ENCODE measurements around the gene SAFB.
"Not testable (repeated sequence)": the region's sequence is repeated elsewhere in the genome, so short reads cannot be mapped to it uniquely, and the experiment has no call there.

SAFB gene

DNA sequence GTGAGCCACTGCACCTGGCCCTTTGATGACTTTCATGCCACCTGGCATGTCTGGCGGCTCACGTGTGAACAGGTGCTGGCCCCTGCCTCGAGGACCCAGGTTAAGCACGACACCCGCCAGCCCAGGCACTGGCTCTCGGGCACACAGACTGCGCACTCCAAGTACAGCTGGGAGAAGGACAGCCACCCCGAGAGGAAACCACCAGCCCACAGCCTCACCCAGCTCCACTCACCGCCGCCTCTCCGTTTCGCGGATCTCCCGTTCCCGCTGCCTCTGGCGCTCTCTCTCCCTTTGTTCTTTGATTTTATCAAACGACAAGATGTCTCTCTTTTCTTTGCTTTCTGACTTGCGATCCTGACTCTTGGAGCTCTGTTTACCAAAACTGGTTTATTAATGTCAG, 27.8 kb upstream of the SAFB start:
- DNase-seq (ENCODE audit: low read depth in 2 of 2): no peak

DNA sequence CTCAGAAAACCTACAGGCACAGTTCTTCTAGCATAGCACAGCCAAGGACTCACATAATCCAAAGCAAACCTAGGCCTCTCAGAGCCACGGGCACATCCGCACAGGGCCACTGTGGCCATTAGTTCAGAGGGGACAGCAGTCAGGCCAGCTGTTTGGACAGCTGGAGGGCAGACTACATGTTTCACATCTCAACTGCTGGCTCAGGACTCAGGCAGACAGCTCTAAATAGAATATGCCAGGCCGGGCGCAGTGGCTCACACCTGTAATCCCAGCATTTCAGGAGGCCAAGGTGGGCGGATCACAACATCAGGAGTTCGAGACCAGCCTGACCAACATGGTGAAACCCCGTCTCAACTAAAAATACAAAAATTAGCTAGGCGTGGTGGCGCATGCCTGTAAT, 27.1 kb upstream of the SAFB start:
- no peak for DNase-seq (ENCODE audit: low read depth in 2 of 2)

DNA sequence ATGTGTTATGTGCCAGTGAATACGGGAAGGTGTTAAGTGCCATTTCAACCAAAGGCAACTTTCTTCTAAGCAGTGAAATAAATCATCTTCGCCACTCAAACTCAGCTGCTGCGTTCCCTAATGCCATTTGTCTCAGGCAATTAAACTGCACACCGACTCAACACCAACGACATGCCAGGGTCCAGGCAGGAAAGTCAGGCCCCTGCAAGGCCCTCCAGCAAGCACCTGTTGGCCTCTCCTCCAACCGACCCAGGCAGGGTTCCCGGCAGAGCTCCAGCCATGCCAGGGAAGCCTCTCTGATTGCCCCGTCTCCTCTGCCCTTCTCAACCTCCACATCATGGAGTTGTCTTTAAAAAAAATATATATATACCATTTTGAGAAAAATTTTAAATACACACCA, 22.1 kb upstream of the SAFB start:
- no peak for DNase-seq (ENCODE audit: low read depth in 2 of 2)

DNA sequence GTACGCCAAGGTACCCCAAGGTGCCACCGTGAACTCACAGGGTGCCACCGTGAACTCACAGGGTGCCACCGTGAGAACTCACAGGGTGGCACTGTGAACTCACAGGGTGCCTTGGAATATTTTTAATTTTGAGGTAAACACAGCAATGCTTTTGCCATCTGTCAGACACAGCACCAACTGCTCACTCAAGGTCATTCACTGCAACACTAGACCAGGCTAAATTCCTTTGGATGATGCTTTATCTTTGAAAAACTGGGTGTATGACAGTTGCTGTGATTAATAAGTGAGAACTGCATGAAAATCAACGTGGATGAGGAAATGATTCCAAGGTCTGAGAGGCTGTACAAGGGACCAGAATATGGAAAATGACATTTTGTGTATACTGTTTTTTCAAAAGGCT, 19.3 kb upstream of the SAFB start:
- no peak for DNase-seq (ENCODE audit: low read depth in 2 of 2)

DNA sequence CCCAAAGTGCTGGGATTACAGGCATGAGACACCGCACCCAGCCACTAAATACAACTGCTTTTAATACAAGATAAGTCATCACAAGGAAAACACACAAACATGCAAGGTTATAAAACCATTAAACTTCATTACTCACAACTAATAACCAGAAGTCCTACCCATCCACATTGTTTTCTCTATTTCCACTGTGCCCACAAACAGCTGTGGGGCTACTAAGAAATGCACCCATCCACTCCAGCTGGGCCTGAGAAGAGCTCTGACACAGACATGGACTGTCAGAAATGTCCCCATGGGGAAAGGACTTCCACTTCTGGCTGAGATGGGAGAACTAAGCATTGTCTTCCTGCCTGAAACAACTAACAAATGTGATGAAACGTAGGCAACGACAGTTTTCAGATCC, 17.5 kb upstream of the SAFB start:
- no peak for DNase-seq (ENCODE audit: low read depth in 2 of 2)

DNA sequence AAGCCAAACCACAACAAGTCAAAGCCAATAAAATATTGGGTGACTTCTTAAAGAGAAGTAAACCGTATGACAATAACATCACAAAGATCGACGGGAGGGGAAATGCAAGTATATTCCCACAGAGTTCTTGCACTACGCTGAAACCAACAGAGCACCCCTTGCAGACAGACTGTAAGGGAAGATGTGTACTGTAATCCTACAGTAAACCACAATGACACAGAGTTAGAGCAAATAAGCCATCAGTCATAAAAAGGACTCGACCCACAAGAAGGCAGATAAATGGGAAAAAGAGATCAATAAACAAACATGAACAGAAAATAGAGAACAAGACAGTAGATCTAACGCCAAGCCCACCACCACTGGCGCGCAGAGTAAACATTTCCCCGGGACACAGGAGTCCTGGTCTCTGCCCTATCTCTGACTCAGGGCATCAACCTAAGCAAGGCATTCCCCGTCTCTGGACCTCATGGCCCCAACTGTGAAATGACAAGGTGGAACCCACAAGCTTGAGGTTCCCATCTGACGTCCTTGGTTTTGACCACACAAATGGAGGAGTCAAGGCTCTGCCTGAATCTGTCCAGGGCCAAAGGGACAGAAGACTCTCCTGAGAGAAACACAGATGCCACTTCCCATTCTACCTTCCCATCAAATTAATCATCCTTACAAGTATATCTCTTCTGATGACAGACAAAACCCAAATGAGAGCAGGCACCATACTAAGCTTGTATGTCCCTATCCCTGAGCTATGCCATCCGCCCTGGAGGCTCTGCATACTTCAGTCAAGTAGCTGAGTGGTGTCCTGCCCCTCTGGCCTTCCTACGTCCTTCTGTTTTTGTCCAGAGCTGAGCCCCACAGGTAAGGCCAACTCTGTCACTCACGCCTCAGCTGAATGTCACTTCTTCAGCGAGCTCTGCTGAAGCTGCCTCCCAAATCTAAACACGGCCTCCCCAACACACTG, 15.3 kb upstream of the SAFB start:
- DNase-seq (ENCODE audit: low read depth in 2 of 2): no peak

DNA sequence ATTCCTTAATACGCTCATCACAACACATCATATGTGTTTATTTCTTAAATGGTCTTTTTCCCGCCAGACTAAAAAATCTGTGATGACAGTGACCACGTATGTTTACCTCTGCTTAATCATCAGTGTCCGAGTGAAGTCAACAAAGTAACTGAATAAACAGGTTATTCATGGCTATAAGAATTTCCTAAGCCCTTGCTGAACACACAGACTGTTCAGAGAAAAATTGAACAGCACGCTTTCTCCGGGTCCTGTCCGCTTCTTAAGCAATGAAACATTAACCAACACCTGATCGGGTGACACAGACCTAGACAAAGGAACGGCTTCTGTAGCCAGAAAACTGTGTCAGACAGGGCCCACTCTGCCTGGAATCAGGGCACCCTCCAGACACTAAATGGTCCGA, 14.6 kb upstream of the SAFB start:
- no peak for DNase-seq (ENCODE audit: low read depth in 2 of 2)

DNA sequence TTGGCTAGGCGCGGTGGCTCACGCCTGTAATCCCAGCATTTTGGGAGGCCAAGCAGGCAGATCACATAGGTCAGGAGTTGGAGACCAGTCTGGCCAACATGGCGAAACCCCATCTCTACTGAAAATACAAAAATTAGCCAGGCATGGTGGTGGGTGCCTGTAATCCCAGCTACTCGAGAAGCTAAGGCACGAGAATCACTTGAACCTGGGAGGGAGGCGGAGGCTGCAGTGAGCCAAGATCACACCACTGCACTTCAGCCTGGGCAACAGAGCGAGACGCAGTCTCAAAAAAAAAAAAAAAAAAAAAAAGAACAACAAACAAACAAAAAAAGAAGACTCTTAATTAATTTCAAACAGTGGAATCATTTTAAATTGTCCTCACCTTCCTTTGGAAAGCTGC, 14.1 kb upstream of the SAFB start:
- DNase-seq (ENCODE audit: low read depth in 2 of 2): not testable (repeated sequence)

DNA sequence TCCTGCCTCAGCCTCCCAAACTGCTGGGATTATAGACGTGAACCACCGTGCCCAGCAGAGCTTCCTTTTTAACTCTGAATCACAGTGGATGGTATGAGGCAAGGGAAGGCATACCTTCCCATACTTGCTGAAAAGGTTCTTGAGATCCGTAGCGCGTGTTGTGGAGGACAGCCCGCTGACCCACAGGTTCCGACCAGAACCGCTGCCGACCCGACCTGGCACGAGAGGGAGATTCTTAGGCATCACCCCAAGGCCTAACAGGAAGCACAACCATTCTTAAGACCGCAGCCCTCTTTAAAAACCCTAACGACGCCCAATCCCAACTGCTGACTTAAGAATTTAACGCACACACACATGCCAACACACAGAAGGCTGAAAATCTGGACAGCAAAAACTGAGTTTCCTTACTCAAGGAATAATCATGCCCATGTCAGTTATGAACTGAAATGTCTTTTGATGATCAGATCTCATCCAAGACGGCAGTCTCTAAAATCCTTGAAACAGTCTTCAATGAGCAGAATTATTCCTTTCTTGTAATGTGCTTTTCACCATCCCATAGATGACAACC, 12.9 kb upstream of the SAFB start:
- DNase-seq (ENCODE audit: low read depth in 2 of 2): no peak

DNA sequence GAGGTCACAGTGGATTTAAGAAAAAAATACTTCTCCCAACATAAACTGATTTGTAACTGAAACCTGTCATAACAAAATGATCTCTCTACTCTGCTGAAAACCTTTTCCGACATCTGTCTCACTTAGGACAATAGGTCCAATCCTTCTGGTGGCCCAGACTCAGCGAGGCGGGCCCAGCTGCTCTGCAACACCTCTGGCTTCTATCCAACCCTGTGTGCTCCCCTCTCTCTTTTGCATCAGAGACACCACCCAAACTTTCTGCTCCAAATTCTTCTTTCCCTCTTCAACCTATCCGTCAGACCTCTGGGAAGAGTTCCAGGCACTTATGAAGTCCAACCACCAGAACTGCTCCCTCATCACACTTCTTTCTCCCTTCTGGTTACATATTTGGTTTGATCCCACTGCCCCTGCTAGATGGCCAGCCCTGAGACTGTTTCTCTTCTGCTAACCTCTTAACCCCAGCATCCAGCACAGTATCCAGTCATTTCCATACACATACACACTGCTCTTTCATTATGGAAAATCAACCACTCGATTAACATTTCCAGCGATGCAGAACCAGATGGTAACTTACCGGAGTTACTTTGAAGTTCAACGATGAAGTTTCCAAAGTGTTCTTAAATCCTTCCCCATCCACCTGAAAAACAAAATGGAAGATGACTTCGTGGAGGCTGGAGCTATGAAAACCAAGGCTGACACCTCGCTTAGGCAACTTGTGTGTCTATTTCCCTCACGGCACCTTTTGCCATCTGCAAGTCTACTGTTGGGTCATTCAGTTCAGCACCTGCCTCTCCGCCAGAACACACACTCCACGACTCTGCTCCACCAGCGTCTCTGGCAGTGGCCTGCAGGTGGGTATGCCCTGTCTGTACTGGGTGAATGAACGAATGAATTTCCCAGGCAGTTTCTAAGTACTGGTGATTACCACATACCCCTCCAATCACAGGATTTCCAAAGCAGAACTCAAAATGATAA, 9.7 kb upstream of the SAFB start:
- DNase-seq (ENCODE audit: low read depth in 2 of 2): no peak

DNA sequence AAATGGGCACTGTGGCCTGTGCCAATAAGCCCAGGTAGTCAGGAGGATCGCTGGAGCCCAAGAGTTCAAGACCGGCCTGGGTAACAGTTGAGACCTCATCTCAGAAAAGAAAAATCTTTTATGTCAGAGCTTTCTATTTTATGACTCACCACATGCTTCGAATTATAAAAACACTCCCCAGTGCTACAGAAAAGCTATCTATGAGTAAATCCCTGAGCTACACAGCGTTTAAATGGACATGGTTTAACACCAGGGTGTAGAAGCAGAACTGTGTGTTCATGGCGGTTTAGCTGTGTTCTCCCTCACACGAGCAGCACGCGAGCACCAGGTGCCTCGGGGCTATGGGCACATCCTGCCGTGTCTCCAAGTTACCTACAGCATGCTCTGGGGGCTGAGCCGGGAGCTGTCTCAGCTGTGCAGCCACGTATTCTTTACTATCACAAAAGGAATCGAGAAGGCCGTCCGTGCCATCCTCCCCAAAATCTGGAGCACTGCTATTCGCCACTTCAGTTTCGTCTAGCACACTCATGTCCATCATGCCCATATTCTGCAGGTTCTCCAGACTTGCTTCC, 7.0 kb upstream of the SAFB start:
- DNase-seq (ENCODE audit: low read depth in 2 of 2): no peak

DNA sequence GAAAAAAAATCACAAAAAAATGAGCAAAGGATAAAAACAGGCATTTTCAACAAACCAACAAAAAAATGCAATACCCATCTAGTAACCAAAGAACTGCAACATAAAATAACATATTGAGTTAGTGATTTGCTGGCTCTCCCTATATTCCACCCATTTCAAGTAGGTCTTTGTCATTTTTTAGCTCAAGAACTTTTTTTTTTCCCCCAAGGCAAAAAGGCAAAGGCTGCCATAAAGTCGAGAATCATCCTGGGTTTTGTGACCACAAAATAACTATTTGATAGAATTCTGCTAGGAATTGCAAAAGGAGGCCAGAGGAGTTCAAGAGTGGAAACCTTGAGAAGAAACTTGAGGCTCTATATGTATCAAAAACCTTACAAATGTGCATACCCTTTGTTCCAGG, 5.8 kb upstream of the SAFB start:
- no peak for DNase-seq (ENCODE audit: low read depth in 2 of 2)

DNA sequence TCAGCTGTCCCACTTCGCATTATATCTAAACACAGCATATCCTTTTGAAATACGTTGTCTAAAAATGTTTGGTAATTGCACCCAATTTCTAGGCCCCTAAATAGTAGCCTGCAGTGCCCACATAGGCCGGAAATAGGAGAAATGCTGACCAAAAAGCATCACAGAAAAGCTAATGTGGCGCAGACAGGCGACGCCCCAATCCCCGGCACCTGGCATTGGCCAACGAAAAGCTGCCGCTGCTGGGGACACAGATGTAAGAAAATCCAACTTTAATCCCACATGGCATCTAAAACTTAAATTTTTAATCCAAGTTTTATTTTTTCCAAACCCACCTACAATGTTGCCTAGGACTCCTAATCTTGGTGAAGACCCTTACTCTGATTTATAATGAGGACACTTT, 4.3 kb upstream of the SAFB start:
- DNase-seq (ENCODE audit: low read depth in 2 of 2): no peak

DNA sequence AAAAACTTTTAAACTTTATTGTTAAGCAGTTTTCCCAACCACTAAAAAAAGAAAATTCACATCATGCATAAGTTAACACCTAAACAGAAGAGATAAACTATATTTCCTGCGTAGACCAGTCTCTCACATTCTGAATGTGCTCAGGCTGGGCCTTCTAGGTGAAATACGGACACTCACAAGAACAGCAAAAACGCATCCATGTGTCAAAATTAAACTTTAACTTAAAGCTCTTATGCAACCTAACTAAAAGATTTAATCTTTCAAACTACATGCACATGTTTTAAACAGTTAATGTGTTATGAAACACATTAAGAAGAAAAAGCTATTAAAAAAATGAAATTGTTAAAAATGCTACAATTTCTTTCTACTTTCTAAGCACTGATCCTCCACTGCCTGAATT, 2.9 kb upstream of the SAFB start:
- DNase-seq (ENCODE audit: low read depth in 2 of 2): no peak

DNA sequence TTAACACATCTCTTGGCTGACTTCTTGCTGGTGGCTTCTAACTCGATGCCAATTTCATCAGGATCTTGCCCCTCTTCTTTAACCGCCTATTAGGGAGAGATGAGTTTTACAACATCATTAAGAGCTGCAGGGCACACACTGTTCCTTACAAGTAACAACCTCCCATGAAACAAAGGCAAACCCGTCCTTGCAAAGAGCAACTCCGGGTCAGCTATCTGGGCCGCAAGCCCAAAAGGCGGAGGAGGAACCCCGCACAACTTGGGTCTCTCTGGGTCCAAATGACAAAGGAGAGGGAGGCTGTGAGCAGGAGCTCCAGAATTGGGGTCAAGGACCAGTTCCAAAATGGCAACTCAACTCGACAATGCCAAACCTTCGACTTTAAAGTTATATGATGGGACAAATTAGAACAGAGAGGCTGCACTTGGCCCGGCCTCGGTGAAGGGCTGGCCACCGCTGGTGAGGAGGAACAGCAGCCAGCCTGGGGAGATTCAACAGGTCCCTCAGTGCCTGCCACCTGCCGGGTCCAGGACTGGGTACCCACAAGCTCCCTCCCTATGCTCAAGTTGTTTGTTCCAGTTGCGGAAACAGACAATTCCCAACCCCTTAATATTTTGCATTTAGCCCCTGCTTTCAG, 1.5 kb upstream of the SAFB start:
- DNase-seq (ENCODE audit: low read depth in 2 of 2): no peak

DNA sequence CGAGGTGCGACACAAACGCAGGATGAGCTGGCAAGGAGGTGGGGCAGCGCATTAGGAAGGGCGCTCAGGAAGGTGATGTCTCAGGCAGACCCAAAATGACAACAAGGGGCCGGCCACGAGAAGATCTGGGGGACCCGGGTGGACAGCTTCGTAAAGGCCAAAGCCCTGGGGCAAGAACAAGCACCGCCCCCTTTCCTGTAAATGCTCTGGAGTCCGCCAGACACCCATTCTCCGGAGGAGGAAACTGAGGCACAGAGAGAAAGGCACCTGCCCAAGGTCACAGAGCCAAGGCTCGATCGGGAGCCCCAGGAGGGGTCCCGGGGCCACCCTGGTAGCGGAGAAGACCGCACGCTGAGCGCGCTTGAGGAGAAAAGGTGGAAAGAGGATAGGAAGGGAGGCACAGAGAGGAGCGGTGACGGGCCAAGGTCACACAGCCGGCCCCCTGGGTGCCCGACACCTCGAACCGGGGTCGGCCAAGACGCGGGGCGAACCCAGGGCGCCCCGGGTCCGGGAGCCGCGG, 878 bp upstream of the SAFB start:
- DNase-seq (ENCODE audit: low read depth in 2 of 2): peak; percentile 7 to 8

DNA sequence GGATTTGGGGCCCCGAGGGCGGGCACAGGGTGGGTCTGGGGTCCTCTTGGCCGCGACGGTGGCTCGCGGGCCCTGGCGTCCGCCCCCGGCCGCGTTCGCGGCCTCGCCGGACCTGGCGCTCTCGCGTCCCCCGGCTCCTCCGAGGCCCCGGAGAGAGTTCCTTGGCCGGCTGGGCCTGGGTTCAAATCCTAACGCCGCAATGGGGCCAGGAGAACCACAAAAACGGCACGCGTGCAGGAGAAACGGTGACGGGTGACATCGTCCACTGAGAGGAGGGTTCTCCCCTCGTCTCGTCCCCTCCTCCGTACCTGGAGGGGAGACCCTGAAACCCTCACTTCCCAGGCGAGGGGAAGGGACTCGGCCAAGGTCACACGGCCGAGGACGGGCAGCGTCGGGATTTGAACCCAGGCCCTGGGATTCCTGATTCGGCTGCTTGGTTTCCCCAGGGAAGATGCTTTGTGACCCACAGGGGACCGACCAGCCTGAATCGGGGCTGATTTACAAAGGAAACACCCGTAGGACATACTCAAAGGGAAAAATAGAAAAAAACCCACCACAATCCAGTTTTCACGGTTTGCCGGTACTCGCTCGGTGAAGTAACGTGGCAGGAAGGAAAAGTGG, 624 bp downstream of the SAFB start:
- no peak for DNase-seq (ENCODE audit: low read depth in 2 of 2)

DNA sequence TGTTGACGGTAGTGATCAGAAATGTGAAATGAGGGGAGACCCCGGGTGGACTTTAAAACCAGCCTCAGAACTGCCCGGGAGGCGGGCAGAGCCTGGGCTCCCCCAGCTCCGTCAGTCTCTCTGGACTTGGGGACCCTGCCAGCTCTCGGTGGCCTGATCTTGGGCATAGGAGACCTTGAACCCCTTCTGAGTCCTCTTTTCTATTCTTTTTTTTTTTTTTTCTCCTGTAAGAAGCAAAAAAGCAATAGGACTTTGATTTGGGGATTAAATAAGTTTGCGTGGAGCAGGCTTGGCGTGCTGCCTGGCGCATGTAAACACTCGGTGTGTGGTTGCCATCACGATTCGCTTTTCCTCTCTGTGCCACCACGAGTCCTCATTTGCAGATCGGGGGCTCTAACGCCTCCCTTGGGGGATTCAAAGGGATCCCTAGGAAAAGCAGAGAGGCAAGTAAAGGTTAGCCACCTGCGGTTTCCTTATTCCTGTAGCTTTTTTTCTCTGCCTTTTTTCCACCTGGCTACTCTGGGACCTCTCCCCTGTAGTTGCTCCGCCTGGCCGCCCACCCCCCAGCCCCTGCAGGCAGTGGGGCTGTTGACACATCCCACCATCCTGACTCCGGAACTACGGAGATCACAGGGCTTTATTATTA, 1.3 kb downstream of the SAFB start:
- DNase-seq (ENCODE audit: low read depth in 2 of 2): no peak

DNA sequence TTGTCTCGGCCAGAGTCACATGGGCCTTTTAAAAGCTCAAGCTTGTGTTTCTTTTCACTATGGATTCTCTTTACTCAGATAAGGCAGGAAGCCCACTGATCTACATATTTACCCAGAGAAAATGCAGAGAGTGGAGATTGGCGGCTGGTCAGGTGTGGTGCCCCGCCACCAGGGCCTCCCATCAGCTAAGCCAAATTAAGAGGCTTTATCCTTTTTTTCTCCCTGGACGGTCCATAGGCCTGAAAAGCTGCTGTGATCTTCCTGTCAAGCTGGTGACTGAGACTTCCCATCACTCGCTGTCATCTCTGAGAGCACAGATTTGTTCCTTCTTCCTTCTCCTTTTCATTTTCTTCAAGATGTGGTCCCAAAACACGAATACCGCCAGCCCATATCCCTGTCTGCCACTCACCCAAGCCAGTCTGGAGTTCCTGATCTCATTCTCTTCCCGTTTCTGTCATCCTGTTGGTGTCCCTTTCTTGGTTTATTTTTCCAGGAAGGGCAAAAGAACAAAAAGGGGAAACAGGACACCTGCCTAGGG, 1.9 kb downstream of the SAFB start:
- no peak for DNase-seq (ENCODE audit: low read depth in 2 of 2)

DNA sequence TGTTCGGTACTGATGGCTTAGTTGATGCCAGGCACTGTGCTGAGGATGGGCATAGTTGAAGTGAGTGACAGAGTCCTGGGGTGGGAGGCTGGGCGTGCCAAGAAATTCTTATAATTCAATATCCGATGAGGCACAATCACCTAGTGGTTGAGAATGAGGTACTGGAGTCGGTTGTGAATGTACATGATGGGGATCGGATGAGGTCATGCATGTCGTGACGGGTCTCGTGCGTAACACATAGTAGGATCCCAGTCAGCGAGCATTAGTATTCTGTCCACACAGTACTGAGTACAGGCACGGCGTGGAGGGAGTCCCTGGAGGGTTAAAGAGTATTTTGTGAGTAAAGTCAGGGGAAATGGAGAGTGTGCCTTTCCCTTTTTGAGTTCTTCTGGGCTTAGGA, 2.8 kb downstream of the SAFB start:
- no peak for DNase-seq (ENCODE audit: low read depth in 2 of 2)
